ENCODE results near the gene HPS4.
"Not testable (repeated sequence)": the region's sequence is repeated elsewhere in the genome, so short reads cannot be mapped to it uniquely, and the experiment has no call there.

Gene HPS4

GRCh38 chr22:26439559-26439958 lies 44.0 kb downstream of the HPS4 start:
- DNase-seq = no peak

- DNase-seq = not testable (repeated sequence)
Measured at GRCh38 chr22:26438776-26439175, 44.8 kb downstream of the HPS4 start.

GRCh38 chr22:26437694-26438392 lies 45.7 kb downstream of the HPS4 start:
- no peak for DNase-seq

GRCh38 chr22:26436903-26437515 lies 46.6 kb downstream of the HPS4 start:
- no peak for DNase-seq

- no peak for DNase-seq
Measured at GRCh38 chr22:26435327-26436093, 48.1 kb downstream of the HPS4 start.

GRCh38 chr22:26433805-26434204 lies 49.8 kb downstream of the HPS4 start:
- no peak for DNase-seq

GRCh38 chr22:26432619-26433311 lies 50.8 kb downstream of the HPS4 start:
- DNase-seq = no peak

GRCh38 chr22:26431261-26431995 lies 52.2 kb downstream of the HPS4 start:
- no peak for DNase-seq

- no peak for DNase-seq
Measured at GRCh38 chr22:26430600-26430999, 53.0 kb downstream of the HPS4 start.

GRCh38 chr22:26429458-26430286 lies 53.9 kb downstream of the HPS4 start:
- DNase-seq = no peak

GRCh38 chr22:26428515-26429457 lies 54.8 kb downstream of the HPS4 start, which contains the start of gene ASPHD2:
TSS of gene ASPHD2 (plus strand) at chr22:26429260. CDS start at chr22:26433616, 4,356 bp downstream.
- peak; percentile 78 for DNase-seq

GRCh38 chr22:26426924-26427323 lies 56.7 kb downstream of the HPS4 start:
- DNase-seq = no peak

GRCh38 chr22:26418620-26419019 lies 65.0 kb downstream of the HPS4 start:
- no peak for DNase-seq

- no peak for DNase-seq
Measured at GRCh38 chr22:26417406-26417805, 66.2 kb downstream of the HPS4 start.

GRCh38 chr22:26416670-26417276 lies 66.8 kb downstream of the HPS4 start:
- DNase-seq = no peak

- no peak for DNase-seq
Measured at GRCh38 chr22:26416256-26416655, 67.3 kb downstream of the HPS4 start.

- DNase-seq = no peak
Measured at GRCh38 chr22:26414347-26414746, 69.2 kb downstream of the HPS4 start.

- DNase-seq = no peak
Measured at GRCh38 chr22:26410386-26410785, 73.2 kb downstream of the HPS4 start.

GRCh38 chr22:26409719-26410335 lies 73.8 kb downstream of the HPS4 start:
- no peak for DNase-seq
